Nephron (organoid): ENCODE results near the gene BRCA1.
A peak's percentile ranks its signal among the peaks of the same experiment; 100 is the strongest.

ENCODE experiments used
- H3K27ac Mint-ChIP-seq, 3 experiments: 2 replicates each; pipeline ENCODE4 v1.8.0; 2020; ENCODE audit warnings: mixed read lengths in 3 of 3, mild to moderate bottlenecking in 2 of 3, moderate library complexity in 1 of 3
- H3K27me3 Mint-ChIP-seq: 2 replicates; pipeline ENCODE4 v1.8.0; 2021; ENCODE audit warnings: low read depth, mild to moderate bottlenecking, moderate library complexity, mixed read lengths
- H3K36me3 Mint-ChIP-seq: 2 replicates; pipeline ENCODE4 v1.8.0; 2020; ENCODE audit warnings: low read depth, mixed read lengths
- H3K4me1 Mint-ChIP-seq: 2 replicates; pipeline ENCODE4 v1.8.0; 2020; ENCODE audit warnings: mixed read lengths
- H3K4me3 Mint-ChIP-seq, 3 experiments: 2 replicates each; pipeline ENCODE4 v1.8.0; 2020; ENCODE audit warnings: mild to moderate bottlenecking in 3 of 3, mixed read lengths in 3 of 3, moderate library complexity in 2 of 3
- H3K9me3 Mint-ChIP-seq: 2 replicates; pipeline ENCODE4 v1.8.0; 2020; ENCODE audit warnings: mixed read lengths
- TF ChIP-seq, protein P1 (sequence below), 3 experiments: fragments of 200-600 bp; sonication (generic); IDR thresholded peaks; one replicate each; pipeline ENCODE4 v1.5.0; 2021; ENCODE audit warnings: antibody characterized with exemption in 3 of 3; ENCODE audit not compliant: unreplicated experiment in 3 of 3

BRCA1 gene

GRCh38 chr17:43033948-43034881 lies 90.9 kb downstream of the BRCA1 start:
- H3K36me3 Mint-ChIP-seq = no peaks in the 10 kb centered on the region
- peaks cover 5% of the 10 kb centered on the region for H3K27me3 Mint-ChIP-seq
- TF ChIP-seq, protein P1, sequence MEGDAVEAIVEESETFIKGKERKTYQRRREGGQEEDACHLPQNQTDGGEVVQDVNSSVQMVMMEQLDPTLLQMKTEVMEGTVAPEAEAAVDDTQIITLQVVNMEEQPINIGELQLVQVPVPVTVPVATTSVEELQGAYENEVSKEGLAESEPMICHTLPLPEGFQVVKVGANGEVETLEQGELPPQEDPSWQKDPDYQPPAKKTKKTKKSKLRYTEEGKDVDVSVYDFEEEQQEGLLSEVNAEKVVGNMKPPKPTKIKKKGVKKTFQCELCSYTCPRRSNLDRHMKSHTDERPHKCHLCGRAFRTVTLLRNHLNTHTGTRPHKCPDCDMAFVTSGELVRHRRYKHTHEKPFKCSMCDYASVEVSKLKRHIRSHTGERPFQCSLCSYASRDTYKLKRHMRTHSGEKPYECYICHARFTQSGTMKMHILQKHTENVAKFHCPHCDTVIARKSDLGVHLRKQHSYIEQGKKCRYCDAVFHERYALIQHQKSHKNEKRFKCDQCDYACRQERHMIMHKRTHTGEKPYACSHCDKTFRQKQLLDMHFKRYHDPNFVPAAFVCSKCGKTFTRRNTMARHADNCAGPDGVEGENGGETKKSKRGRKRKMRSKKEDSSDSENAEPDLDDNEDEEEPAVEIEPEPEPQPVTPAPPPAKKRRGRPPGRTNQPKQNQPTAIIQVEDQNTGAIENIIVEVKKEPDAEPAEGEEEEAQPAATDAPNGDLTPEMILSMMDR (IDR thresholded peaks at IDR 0.05; ENCODE audit: unreplicated experiment in 3 of 3) = no peak
- peaks cover 26% of the 10 kb centered on the region for H3K4me1 Mint-ChIP-seq
- H3K27ac Mint-ChIP-seq = peak overlapping the region; percentile 23 to 82 (median 58)
- peak overlapping the region in 1 of 3 experiments; percentile 15 for H3K4me3 Mint-ChIP-seq
- no peaks in the 10 kb centered on the region for H3K9me3 Mint-ChIP-seq

DNA sequence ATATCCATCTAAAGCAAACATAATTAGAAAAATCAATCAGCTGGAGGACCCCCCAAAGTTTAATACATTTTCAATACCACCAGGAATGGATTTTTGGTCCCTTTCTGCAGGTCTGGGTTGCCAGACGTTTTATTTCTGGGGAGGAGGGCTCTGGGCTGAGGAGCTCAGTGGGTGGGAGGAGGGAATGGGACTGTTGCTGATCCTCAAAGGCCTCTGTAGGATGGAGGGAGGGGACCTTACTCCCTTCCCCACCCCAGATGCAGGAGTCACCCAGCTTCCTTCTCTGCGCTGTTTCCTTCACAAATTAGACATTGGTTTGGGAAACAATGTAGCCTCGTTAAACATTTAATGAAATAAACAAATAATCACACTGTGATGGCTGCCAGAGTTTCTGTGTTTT lies 93.5 kb downstream of the BRCA1 start:
- no peaks in the 10 kb centered on the region for H3K27me3 Mint-ChIP-seq
- TF ChIP-seq, protein P1 (IDR thresholded peaks at IDR 0.05; ENCODE audit: unreplicated experiment in 3 of 3) = no peak
- H3K36me3 Mint-ChIP-seq = no peaks in the 10 kb centered on the region
- no peak overlapping the region for H3K4me3 Mint-ChIP-seq
- no peak overlapping the region for H3K27ac Mint-ChIP-seq
- H3K4me1 Mint-ChIP-seq = peaks cover 41% of the 10 kb centered on the region
- no peaks in the 10 kb centered on the region for H3K9me3 Mint-ChIP-seq

GRCh38 chr17:43030137-43030767 lies 94.9 kb downstream of the BRCA1 start:
- Mint-ChIP-seq H3K4me3 (no peak overlapping the region), H3K27ac (no peak overlapping the region), H3K36me3 (no peaks in the 10 kb centered on the region), H3K4me1 (peaks cover 43% of the 10 kb centered on the region), H3K9me3 (no peaks in the 10 kb centered on the region), H3K27me3 (no peaks in the 10 kb centered on the region)
- TF ChIP-seq, protein P1 (IDR thresholded peaks at IDR 0.05; ENCODE audit: unreplicated experiment in 3 of 3) = no peak

DNA sequence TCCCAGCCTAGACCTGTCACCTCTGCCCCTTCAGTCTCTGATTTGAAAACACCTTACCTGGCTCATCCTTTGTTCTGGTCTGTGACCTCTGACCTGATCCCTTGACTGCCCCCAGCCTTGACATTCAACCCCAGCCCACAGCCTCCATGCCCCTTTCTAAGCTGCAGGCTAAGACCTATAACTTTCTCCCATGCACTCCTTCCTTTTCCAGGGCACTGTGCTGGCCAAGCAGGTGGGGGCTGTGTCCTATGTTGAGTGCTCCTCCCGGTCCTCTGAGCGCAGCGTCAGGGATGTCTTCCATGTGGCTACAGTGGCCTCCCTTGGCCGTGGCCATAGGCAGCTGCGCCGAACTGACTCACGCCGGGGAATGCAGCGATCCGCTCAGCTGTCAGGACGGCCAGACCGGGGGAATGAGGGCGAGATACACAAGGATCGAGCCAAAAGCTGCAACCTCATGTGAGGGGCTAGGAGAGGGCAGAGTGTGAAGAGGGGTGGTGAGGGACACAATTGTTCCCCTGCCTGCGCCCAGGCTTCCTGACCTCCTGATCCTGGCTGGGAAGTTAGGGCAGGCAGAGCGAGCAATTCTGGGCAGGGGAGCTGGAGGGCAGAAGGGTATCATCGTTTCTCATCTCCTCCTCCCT lies 96.8 kb downstream of the BRCA1 start:
- peak overlapping the region in 1 of 3 experiments; percentile 10 for H3K27ac Mint-ChIP-seq
- peaks cover 36% of the 10 kb centered on the region for H3K4me1 Mint-ChIP-seq
- TF ChIP-seq, protein P1 (IDR thresholded peaks at IDR 0.05; ENCODE audit: unreplicated experiment in 3 of 3) = no peak
- H3K27me3 Mint-ChIP-seq = no peaks in the 10 kb centered on the region
- H3K9me3 Mint-ChIP-seq = no peaks in the 10 kb centered on the region
- peak overlapping the region in 1 of 3 experiments; percentile 21 for H3K4me3 Mint-ChIP-seq
- H3K36me3 Mint-ChIP-seq = no peaks in the 10 kb centered on the region

- H3K27me3 Mint-ChIP-seq = no peaks in the 10 kb centered on the region
- TF ChIP-seq, protein P1 (IDR thresholded peaks at IDR 0.05; ENCODE audit: unreplicated experiment in 3 of 3) = no peak
- peak overlapping the region; percentile 58 to 76 (median 69) for H3K4me3 Mint-ChIP-seq
Observed at GRCh38 chr17:43027091-43028032, 97.8 kb downstream of the BRCA1 start.

More at GRCh38 chr17:43027091-43028032, 97.8 kb downstream of the BRCA1 start:
- Mint-ChIP-seq H3K36me3 (no peaks in the 10 kb centered on the region), H3K9me3 (no peaks in the 10 kb centered on the region), H3K27ac (peak overlapping the region; percentile 59 to 79 (median 61)), H3K4me1 (peaks cover 36% of the 10 kb centered on the region)
